WTC11 (cell line): ENCODE measurements around the gene BRI3. TPM values are rescaled to one million over a fixed set of nuclear protein-coding genes. Genes with fewer than 3 reads are reported as not detected.

ENCODE experiments used
- AFF4 ChIP-seq: sonication (generic); formaldehyde crosslinking; IDR thresholded peaks from 2 replicates; pipeline ENCODE4 v1.8.1; 2023; ENCODE audit warnings: mild to moderate bottlenecking, missing genetic modification reagents, borderline replicate concordance
- ETV6 ChIP-seq: sonication (generic); formaldehyde crosslinking; IDR thresholded peaks from 2 replicates; pipeline ENCODE4 v1.8.1; 2022; ENCODE audit warnings: mild to moderate bottlenecking, missing genetic modification reagents
- FOXP1 ChIP-seq: sonication (generic); formaldehyde crosslinking; IDR thresholded peaks from 2 replicates; pipeline ENCODE4 v1.8.0; 2022; ENCODE audit warnings: missing genetic modification reagents, mild to moderate bottlenecking, moderate library complexity, borderline replicate concordance
- JUN ChIP-seq: sonication (generic); formaldehyde crosslinking; IDR thresholded peaks from 2 replicates; pipeline ENCODE4 v1.8.0; 2023; ENCODE audit warnings: mild to moderate bottlenecking, missing genetic modification reagents
- MYBL2 ChIP-seq: sonication (generic); formaldehyde crosslinking; IDR thresholded peaks from 2 replicates; pipeline ENCODE4 v1.8.1; 2023; ENCODE audit warnings: mild to moderate bottlenecking, moderate library complexity, missing genetic modification reagents
- NR3C1 ChIP-seq: sonication (generic); formaldehyde crosslinking; conservative IDR thresholded peaks from 2 replicates; pipeline ENCODE4 v1.8.1; 2023; ENCODE audit warnings: low read depth, mild to moderate bottlenecking, missing genetic modification reagents
- PRRX2 ChIP-seq: fragments of 250-450 bp; sonication (Bioruptor Pico); IDR thresholded peaks from 2 replicates; pipeline ENCODE4 v1.8.0; 2021; ENCODE audit warnings: mild to moderate bottlenecking
- RELA ChIP-seq: sonication (generic); formaldehyde crosslinking; IDR thresholded peaks from 2 replicates; pipeline ENCODE4 v1.8.1; 2022; ENCODE audit warnings: missing genetic modification reagents, mild to moderate bottlenecking, borderline replicate concordance
- ZBTB21 ChIP-seq: sonication (generic); formaldehyde crosslinking; IDR thresholded peaks from 2 replicates; pipeline ENCODE4 v1.8.1; 2023; ENCODE audit warnings: mild to moderate bottlenecking, missing genetic modification reagents, borderline replicate concordance
- ZNF396 ChIP-seq: fragments of 250-450 bp; sonication (Bioruptor Pico); IDR thresholded peaks from 2 replicates; pipeline ENCODE4 v1.8.0; 2021; ENCODE audit warnings: mild to moderate bottlenecking, moderate library complexity, borderline replicate concordance
- ZNF416 ChIP-seq: fragments of 250-450 bp; sonication (Bioruptor Pico); IDR thresholded peaks from 2 replicates; pipeline ENCODE4 v1.9.0; 2021; ENCODE audit warnings: mild to moderate bottlenecking, inconsistent platforms
- ZNF532 ChIP-seq: fragments of 250-450 bp; sonication (Bioruptor Pico); IDR thresholded peaks from 2 replicates; pipeline ENCODE4 v1.9.0; 2021; ENCODE audit warnings: mild to moderate bottlenecking, borderline replicate concordance
- total RNA-seq: library from RNA; stranded (reverse); gene quantifications from 3 replicates; pipeline ENCODE4 v1.2.3, GENCODE V29; 2021
- TF ChIP-seq, protein P1 (sequence below): sonication (generic); formaldehyde crosslinking; IDR thresholded peaks from 2 replicates; pipeline ENCODE4 v1.8.0; 2022; ENCODE audit warnings: mild to moderate bottlenecking, missing genetic modification reagents
- TF ChIP-seq, protein P2 (sequence below): sonication (generic); formaldehyde crosslinking; IDR thresholded peaks from 2 replicates; pipeline ENCODE4 v1.8.1; 2022; ENCODE audit warnings: missing genetic modification reagents, borderline replicate concordance
- TF ChIP-seq, protein P3 (sequence below): sonication (generic); formaldehyde crosslinking; IDR thresholded peaks from 2 replicates; pipeline ENCODE4 v1.8.1; 2023; ENCODE audit warnings: mild to moderate bottlenecking, missing genetic modification reagents

BRI3 gene
- total RNA-seq, 1 experiment from 2014 or later: 112 TPM

- TF ChIP-seq, protein P1, sequence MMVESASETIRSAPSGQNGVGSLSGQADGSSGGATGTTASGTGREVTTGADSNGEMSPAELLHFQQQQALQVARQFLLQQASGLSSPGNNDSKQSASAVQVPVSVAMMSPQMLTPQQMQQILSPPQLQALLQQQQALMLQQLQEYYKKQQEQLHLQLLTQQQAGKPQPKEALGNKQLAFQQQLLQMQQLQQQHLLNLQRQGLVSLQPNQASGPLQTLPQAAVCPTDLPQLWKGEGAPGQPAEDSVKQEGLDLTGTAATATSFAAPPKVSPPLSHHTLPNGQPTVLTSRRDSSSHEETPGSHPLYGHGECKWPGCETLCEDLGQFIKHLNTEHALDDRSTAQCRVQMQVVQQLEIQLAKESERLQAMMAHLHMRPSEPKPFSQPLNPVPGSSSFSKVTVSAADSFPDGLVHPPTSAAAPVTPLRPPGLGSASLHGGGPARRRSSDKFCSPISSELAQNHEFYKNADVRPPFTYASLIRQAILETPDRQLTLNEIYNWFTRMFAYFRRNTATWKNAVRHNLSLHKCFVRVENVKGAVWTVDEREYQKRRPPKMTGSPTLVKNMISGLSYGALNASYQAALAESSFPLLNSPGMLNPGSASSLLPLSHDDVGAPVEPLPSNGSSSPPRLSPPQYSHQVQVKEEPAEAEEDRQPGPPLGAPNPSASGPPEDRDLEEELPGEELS: no peak; the same call in 1 of the 2 replicates
- TF ChIP-seq MYBL2 (CRISPR knock-in tag): peak; percentile 57; the same call in 1 of the 2 replicates
- TF ChIP-seq FOXP1 (CRISPR knock-in tag): peak; percentile 0; the same call in 1 of the 2 replicates
- 0 out of 2 replicates have a peak, but pooled peaks have one; percentile 7 for TF ChIP-seq ETV6 (CRISPR knock-in tag)
- TF ChIP-seq PRRX2 (CRISPR knock-in tag): no peak
- no peak for TF ChIP-seq AFF4 (CRISPR knock-in tag)
- no peak for TF ChIP-seq JUN (CRISPR knock-in tag)
- TF ChIP-seq RELA: no peak; the same call in 1 of the 2 replicates
- TF ChIP-seq NR3C1 (CRISPR knock-in tag): no peak
- no peak for TF ChIP-seq ZNF396 (CRISPR knock-in tag)
- TF ChIP-seq, protein P2, sequence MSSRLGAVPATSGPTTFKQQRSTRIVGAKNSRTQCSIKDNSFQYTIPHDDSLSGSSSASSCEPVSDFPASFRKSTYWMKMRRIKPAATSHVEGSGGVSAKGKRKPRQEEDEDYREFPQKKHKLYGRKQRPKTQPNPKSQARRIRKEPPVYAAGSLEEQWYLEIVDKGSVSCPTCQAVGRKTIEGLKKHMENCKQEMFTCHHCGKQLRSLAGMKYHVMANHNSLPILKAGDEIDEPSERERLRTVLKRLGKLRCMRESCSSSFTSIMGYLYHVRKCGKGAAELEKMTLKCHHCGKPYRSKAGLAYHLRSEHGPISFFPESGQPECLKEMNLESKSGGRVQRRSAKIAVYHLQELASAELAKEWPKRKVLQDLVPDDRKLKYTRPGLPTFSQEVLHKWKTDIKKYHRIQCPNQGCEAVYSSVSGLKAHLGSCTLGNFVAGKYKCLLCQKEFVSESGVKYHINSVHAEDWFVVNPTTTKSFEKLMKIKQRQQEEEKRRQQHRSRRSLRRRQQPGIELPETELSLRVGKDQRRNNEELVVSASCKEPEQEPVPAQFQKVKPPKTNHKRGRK (CRISPR knock-in tag): no peak
- no peak for TF ChIP-seq ZNF416 (CRISPR knock-in tag)
- no peak for TF ChIP-seq ZNF532
- TF ChIP-seq, protein P3, sequence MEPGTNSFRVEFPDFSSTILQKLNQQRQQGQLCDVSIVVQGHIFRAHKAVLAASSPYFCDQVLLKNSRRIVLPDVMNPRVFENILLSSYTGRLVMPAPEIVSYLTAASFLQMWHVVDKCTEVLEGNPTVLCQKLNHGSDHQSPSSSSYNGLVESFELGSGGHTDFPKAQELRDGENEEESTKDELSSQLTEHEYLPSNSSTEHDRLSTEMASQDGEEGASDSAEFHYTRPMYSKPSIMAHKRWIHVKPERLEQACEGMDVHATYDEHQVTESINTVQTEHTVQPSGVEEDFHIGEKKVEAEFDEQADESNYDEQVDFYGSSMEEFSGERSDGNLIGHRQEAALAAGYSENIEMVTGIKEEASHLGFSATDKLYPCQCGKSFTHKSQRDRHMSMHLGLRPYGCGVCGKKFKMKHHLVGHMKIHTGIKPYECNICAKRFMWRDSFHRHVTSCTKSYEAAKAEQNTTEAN: no peak
- no peak for TF ChIP-seq ZBTB21 (CRISPR knock-in tag)
Measured at GRCh38 chr7:98252425-98253054, 28.9 kb upstream of the BRI3 start (continued).
